OCI-LY1 (cell line): ENCODE results near the gene ZBTB46.

Experiments used
- H2AFZ ChIP-seq: fragments of 200-600 bp; sonication (generic), shearing (Covaris generic); 2 replicates; pipeline ENCODE4 v1.6.0; 2014; ENCODE audit warnings: antibody characterized with exemption, mild to moderate bottlenecking, low read length
- H3F3A ChIP-seq: fragments of 200-600 bp; sonication (generic), shearing (Covaris generic); 2 replicates; pipeline ENCODE4 v1.6.0; 2014; ENCODE audit warnings: mild to moderate bottlenecking, antibody characterized with exemption, low read length, moderate library complexity; ENCODE audit not compliant: insufficient read depth
- H3K27ac ChIP-seq: fragments of 200-600 bp; sonication (generic); 2 replicates; pipeline ENCODE4 v1.5.1; 2014; ENCODE audit warnings: low read length, mixed run types, mild to moderate bottlenecking, low read depth; ENCODE audit not compliant: poor library complexity, severe bottlenecking
- H3K27me3 ChIP-seq: fragments of 200-600 bp; sonication (generic); 2 replicates; pipeline ENCODE4 v1.6.0; 2014; ENCODE audit warnings: antibody characterized with exemption, mild to moderate bottlenecking, low read length, moderate library complexity; ENCODE audit not compliant: insufficient read depth
- H3K36me3 ChIP-seq: fragments of 200-600 bp; sonication (generic); 2 replicates; pipeline ENCODE4 v1.6.1; 2014; ENCODE audit warnings: mild to moderate bottlenecking, antibody characterized with exemption, low read length, moderate library complexity, mixed read lengths; ENCODE audit not compliant: insufficient read depth
- H3K4me1 ChIP-seq: fragments of 200-600 bp; sonication (generic); 2 replicates; pipeline ENCODE4 v1.5.1; 2014; ENCODE audit warnings: mild to moderate bottlenecking, low read length, moderate library complexity; ENCODE audit not compliant: insufficient read depth, severe bottlenecking
- H3K4me2 ChIP-seq: fragments of 200-600 bp; sonication (generic), shearing (Covaris generic); 2 replicates; pipeline ENCODE4 v1.6.1; 2014; ENCODE audit warnings: low read length
- H3K4me3 ChIP-seq: fragments of 200-600 bp; sonication (generic); 2 replicates; pipeline ENCODE4 v1.5.1; 2014; ENCODE audit warnings: low read length, low read depth, mild to moderate bottlenecking, mixed read lengths; ENCODE audit not compliant: poor library complexity, severe bottlenecking
- H3K79me2 ChIP-seq: fragments of 200-600 bp; shearing (Covaris generic); 2 replicates; pipeline ENCODE4 v1.6.1; 2016; ENCODE audit warnings: mixed run types, low read length, mixed read lengths; ENCODE audit not compliant: insufficient read depth
- H3K9ac ChIP-seq: fragments of 200-600 bp; sonication (generic), shearing (Covaris generic); 2 replicates; pipeline ENCODE4 v1.6.1; 2014; ENCODE audit warnings: mild to moderate bottlenecking, low read length, mixed read lengths
- H3K9me2 ChIP-seq: fragments of 200-600 bp; sonication (generic), shearing (Covaris generic); 2 replicates; pipeline ENCODE4 v1.6.1; 2014; ENCODE audit warnings: low read depth, mild to moderate bottlenecking, low read length, mixed read lengths
- H3K9me3 ChIP-seq: fragments of 200-600 bp; shearing (Covaris generic); 2 replicates; pipeline ENCODE4 v1.6.1; 2014; ENCODE audit warnings: low read length, mixed read lengths
- H4K20me1 ChIP-seq: fragments of 200-600 bp; sonication (generic), shearing (Covaris generic); 2 replicates; pipeline ENCODE4 v1.6.0; 2016; ENCODE audit warnings: mild to moderate bottlenecking, low read length; ENCODE audit not compliant: insufficient read depth
- EZH2 ChIP-seq: fragments of 200-600 bp; sonication (generic), shearing (Covaris generic); IDR thresholded peaks from 2 replicates; pipeline ENCODE4 v1.8.0; 2017; ENCODE audit warnings: borderline replicate concordance, mixed run types, mild to moderate bottlenecking, antibody characterized with exemption, low read length, moderate library complexity, mixed read lengths
- TF ChIP-seq, protein P1 (sequence below): fragments of 200-600 bp; sonication (generic), shearing (Covaris generic); IDR thresholded peaks from 2 replicates; pipeline ENCODE4 v1.5.1; 2017; ENCODE audit warnings: mild to moderate bottlenecking, antibody characterized with exemption, low read length, moderate library complexity, mixed read lengths

Gene ZBTB46

DNA sequence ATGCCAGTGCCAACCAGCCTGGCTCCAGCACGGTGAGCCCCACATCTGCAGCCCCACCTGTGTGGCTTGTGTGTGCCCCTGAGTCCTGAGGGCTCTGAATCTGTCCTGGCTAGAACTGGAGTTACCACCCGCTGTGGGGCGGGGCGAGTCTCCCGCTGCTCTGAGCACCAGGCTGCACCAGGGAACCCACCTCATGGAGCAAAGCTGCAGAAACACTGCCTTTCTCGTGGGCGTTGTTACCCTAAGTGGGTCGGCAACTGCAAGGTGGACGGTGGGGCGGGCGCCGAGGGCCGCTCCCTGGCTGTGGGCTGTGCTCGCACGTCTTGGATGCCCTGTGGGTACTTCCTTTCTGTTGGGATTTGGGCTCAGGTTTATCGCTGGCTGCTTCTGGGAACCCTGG is 12.7 kb upstream of the ZBTB46 start:
- no peaks in the 10 kb centered on the region for H3K79me2 ChIP-seq
- no peaks in the 10 kb centered on the region for H3K9me3 ChIP-seq
- peaks cover 9% of the 10 kb centered on the region; the same call in 1 of the 2 replicates for H3K27me3 ChIP-seq
- H4K20me1 ChIP-seq: no peaks in the 10 kb centered on the region
- no peak overlapping the region for H3K9ac ChIP-seq
- H2AFZ ChIP-seq: no peak overlapping the region
- H3K4me3 ChIP-seq: no peak overlapping the region
- H3K4me1 ChIP-seq: no peaks in the 10 kb centered on the region
- H3K36me3 ChIP-seq: no peaks in the 10 kb centered on the region
- no peaks in the 10 kb centered on the region for H3F3A ChIP-seq
- H3K9me2 ChIP-seq: no peaks in the 10 kb centered on the region
- TF ChIP-seq, protein P1, sequence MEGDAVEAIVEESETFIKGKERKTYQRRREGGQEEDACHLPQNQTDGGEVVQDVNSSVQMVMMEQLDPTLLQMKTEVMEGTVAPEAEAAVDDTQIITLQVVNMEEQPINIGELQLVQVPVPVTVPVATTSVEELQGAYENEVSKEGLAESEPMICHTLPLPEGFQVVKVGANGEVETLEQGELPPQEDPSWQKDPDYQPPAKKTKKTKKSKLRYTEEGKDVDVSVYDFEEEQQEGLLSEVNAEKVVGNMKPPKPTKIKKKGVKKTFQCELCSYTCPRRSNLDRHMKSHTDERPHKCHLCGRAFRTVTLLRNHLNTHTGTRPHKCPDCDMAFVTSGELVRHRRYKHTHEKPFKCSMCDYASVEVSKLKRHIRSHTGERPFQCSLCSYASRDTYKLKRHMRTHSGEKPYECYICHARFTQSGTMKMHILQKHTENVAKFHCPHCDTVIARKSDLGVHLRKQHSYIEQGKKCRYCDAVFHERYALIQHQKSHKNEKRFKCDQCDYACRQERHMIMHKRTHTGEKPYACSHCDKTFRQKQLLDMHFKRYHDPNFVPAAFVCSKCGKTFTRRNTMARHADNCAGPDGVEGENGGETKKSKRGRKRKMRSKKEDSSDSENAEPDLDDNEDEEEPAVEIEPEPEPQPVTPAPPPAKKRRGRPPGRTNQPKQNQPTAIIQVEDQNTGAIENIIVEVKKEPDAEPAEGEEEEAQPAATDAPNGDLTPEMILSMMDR: no peak
- no peak for TF ChIP-seq EZH2
- no peak overlapping the region for H3K27ac ChIP-seq
- no peak overlapping the region for H3K4me2 ChIP-seq

DNA sequence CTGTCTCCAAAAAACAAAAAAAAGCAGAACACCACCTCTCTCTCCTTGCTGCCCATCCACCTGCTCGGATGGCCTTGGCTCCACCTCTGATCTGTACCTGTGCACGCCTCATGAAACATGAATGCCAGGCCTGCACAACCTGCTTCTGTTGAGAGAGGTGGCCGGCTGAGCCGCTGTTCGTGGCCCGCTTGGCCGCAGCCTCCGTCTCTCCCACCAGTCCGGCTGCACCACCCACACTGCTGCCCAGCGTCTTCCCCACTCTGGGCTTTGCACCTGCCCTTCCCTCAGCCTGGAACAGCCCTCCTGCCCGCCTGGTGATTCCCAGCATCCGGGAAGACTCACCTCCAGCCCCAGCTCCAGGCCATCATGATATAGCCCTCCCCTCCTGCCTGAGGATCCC is 12.2 kb upstream of the ZBTB46 start:
- Histone ChIP-seq H3K9me3 (no peaks in the 10 kb centered on the region), H3K27ac (no peak overlapping the region), H4K20me1 (no peaks in the 10 kb centered on the region), H3F3A (no peaks in the 10 kb centered on the region), H3K36me3 (no peaks in the 10 kb centered on the region), H3K9me2 (no peaks in the 10 kb centered on the region), H3K27me3 (peaks cover 9% of the 10 kb centered on the region; the same call in 1 of the 2 replicates), H3K4me1 (no peaks in the 10 kb centered on the region), H3K79me2 (no peaks in the 10 kb centered on the region), H3K9ac (no peak overlapping the region), H3K4me2 (no peak overlapping the region), H3K4me3 (no peak overlapping the region), H2AFZ (no peak overlapping the region)
- TF ChIP-seq, protein P1: no peak
- no peak for TF ChIP-seq EZH2

DNA sequence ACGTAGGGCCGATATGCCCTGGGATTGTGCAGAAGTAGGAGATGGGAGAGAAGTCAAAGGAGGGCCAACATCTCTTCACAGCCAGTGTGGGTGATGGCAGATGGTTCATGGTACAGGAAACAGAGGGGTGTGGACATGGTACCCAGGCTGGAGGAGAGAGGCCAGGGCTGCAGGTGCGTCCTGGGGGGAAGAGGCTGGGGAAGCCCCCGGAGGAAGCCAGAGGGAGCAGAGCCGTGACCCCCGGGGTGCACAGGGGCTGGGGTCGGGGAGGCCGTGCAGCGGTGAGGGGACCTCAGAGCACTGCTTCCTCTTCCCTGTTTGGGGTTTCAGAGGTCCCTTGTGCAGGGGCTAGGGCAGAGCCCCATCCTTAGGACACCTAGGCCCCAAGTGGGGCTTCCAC is 11.2 kb upstream of the ZBTB46 start:
- Histone ChIP-seq H2AFZ (no peak overlapping the region), H3K4me1 (no peaks in the 10 kb centered on the region), H3K27me3 (peaks cover 9% of the 10 kb centered on the region; the same call in 1 of the 2 replicates), H3K9ac (no peak overlapping the region), H3K4me2 (no peak overlapping the region), H3K27ac (no peak overlapping the region), H3K79me2 (no peaks in the 10 kb centered on the region), H3K36me3 (no peaks in the 10 kb centered on the region), H3F3A (no peaks in the 10 kb centered on the region), H4K20me1 (no peaks in the 10 kb centered on the region), H3K9me2 (no peaks in the 10 kb centered on the region), H3K4me3 (no peak overlapping the region), H3K9me3 (no peaks in the 10 kb centered on the region)
- TF ChIP-seq, protein P1: no peak
- TF ChIP-seq EZH2: no peak
